BLaER1 (cell line): ENCODE results near the gene TBX6.

Experiments
- H3K27ac ChIP-seq: shearing (Covaris generic); formaldehyde crosslinking; 2 replicates; pipeline ENCODE4 v1.8.1; 2022
- H3K27me3 ChIP-seq: shearing (Covaris generic); formaldehyde crosslinking; 2 replicates; pipeline ENCODE4 v1.8.1; 2022
- H3K36me3 ChIP-seq: shearing (Covaris generic); formaldehyde crosslinking; 2 replicates; pipeline ENCODE4 v1.8.1; 2022
- H3K4me1 ChIP-seq: shearing (Covaris generic); formaldehyde crosslinking; 2 replicates; pipeline ENCODE4 v1.8.1; 2022
- H3K4me2 ChIP-seq: shearing (Covaris generic); formaldehyde crosslinking; 2 replicates; pipeline ENCODE4 v1.8.1; 2022
- H3K4me3 ChIP-seq: shearing (Covaris generic); formaldehyde crosslinking; 2 replicates; pipeline ENCODE4 v1.8.1; 2022
- H3K9ac ChIP-seq: shearing (Covaris generic); formaldehyde crosslinking; 2 replicates; pipeline ENCODE4 v1.8.1; 2022
- H3K9me3 ChIP-seq: shearing (Covaris generic); formaldehyde crosslinking; 2 replicates; pipeline ENCODE4 v1.8.1; 2022
- H4K20me1 ChIP-seq: shearing (Covaris generic); formaldehyde crosslinking; 2 replicates; pipeline ENCODE4 v1.8.1; 2022
- Cebpa-rat ChIP-seq: shearing (Covaris generic); IDR thresholded peaks from 2 replicates; pipeline ENCODE4 v1.8.1; 2022

The TBX6 gene

GRCh38 chr16:30096105-30096861 lies 4.6 kb upstream of the TBX6 start, which contains the start of gene YPEL3:
Gene YPEL3 (minus strand): TSS chr16:30096213. CDS start chr16:30095482, 731 bp downstream.
- Histone ChIP-seq H3K36me3 (peaks cover 29% of the 10 kb centered on the region), H3K9me3 (peaks cover 42% of the 10 kb centered on the region), H3K4me2 (peak within 1 kb of the TSS; percentile 96), H3K4me3 (peak within 1 kb of the TSS; percentile 78), H4K20me1 (peaks cover 9% of the 10 kb centered on the region; the same call in 1 of the 2 replicates), H3K9ac (peak within 1 kb of the TSS; percentile 83), H3K27ac (peak within 1 kb of the TSS; percentile 88), H3K4me1 (peaks cover 44% of the 10 kb centered on the region), H3K27me3 (no peaks in the 10 kb centered on the region)
- TF ChIP-seq Cebpa-rat = no peak

- peaks cover 9% of the 10 kb centered on the region; the same call in 1 of the 2 replicates for H4K20me1 ChIP-seq
- TF ChIP-seq Cebpa-rat = no peak
- H3K9ac ChIP-seq = peak overlapping the region; percentile 83
Measured at GRCh38 chr16:30095166-30096078, 3.7 kb upstream of the TBX6 start.

GRCh38 chr16:30094541-30095165 lies 2.9 kb upstream of the TBX6 start:
- peak overlapping the region; percentile 78 for H3K4me3 ChIP-seq
- peak overlapping the region; percentile 83 for H3K9ac ChIP-seq
- no peaks in the 10 kb centered on the region for H3K27me3 ChIP-seq
- peaks cover 29% of the 10 kb centered on the region for H3K36me3 ChIP-seq
- H3K9me3 ChIP-seq = peaks cover 32% of the 10 kb centered on the region
- H3K4me2 ChIP-seq = peak overlapping the region; percentile 96
- H3K4me1 ChIP-seq = peaks cover 60% of the 10 kb centered on the region
- no peak for TF ChIP-seq Cebpa-rat
- peaks cover 9% of the 10 kb centered on the region; the same call in 1 of the 2 replicates for H4K20me1 ChIP-seq
- peak overlapping the region; percentile 83 for H3K27ac ChIP-seq

More at GRCh38 chr16:30095166-30096078, 3.7 kb upstream of the TBX6 start:
- H3K27ac ChIP-seq = peak overlapping the region; percentile 83
- peak overlapping the region; percentile 78 for H3K4me3 ChIP-seq
- H3K4me1 ChIP-seq = peaks cover 52% of the 10 kb centered on the region
- peaks cover 29% of the 10 kb centered on the region for H3K36me3 ChIP-seq
- H3K4me2 ChIP-seq = peak overlapping the region; percentile 96
- no peaks in the 10 kb centered on the region for H3K27me3 ChIP-seq
- H3K9me3 ChIP-seq = peaks cover 39% of the 10 kb centered on the region

GRCh38 chr16:30092373-30093010 lies 768 bp upstream of the TBX6 start:
- peaks cover 12% of the 10 kb centered on the region for H3K9me3 ChIP-seq
- peak overlapping the region; percentile 70 for H3K4me3 ChIP-seq
- H3K27me3 ChIP-seq = no peaks in the 10 kb centered on the region
- TF ChIP-seq Cebpa-rat = no peak
- H3K27ac ChIP-seq = peak overlapping the region; percentile 84
- peak overlapping the region; percentile 81 for H3K9ac ChIP-seq
- peak overlapping the region; percentile 96 for H3K4me2 ChIP-seq
- H3K4me1 ChIP-seq = peaks cover 70% of the 10 kb centered on the region
- peaks cover 9% of the 10 kb centered on the region for H4K20me1 ChIP-seq
- peaks cover 19% of the 10 kb centered on the region for H3K36me3 ChIP-seq

GRCh38 chr16:30090610-30091331 lies 953 bp downstream of the TBX6 start:
- H3K27ac ChIP-seq = peak overlapping the region; percentile 84
- H3K9me3 ChIP-seq = no peaks in the 10 kb centered on the region
- TF ChIP-seq Cebpa-rat = no peak
- peak overlapping the region; percentile 70 for H3K4me3 ChIP-seq
- H3K27me3 ChIP-seq = no peaks in the 10 kb centered on the region
- peak overlapping the region; percentile 81 for H3K9ac ChIP-seq
- H3K36me3 ChIP-seq = peaks cover 26% of the 10 kb centered on the region
- H4K20me1 ChIP-seq = peaks cover 9% of the 10 kb centered on the region
- H3K4me2 ChIP-seq = peak overlapping the region; percentile 96
- peaks cover 76% of the 10 kb centered on the region for H3K4me1 ChIP-seq

GRCh38 chr16:30088832-30089624 lies 2.7 kb downstream of the TBX6 start:
- H3K27me3 ChIP-seq = no peaks in the 10 kb centered on the region
- H3K27ac ChIP-seq = 0 out of 2 replicates have a peak overlapping the region, but pooled peaks have one; percentile 84
- no peaks in the 10 kb centered on the region; the same call in 1 of the 2 replicates for H4K20me1 ChIP-seq
- H3K4me3 ChIP-seq = no peak overlapping the region
- TF ChIP-seq Cebpa-rat = no peak
- H3K9ac ChIP-seq = peak overlapping the region; percentile 2; the same call in 1 of the 2 replicates
- H3K9me3 ChIP-seq = no peaks in the 10 kb centered on the region
- H3K4me2 ChIP-seq = peak overlapping the region; percentile 96
- H3K36me3 ChIP-seq = peaks cover 36% of the 10 kb centered on the region
- peaks cover 60% of the 10 kb centered on the region for H3K4me1 ChIP-seq

GRCh38 chr16:30088237-30088831 lies 3.4 kb downstream of the TBX6 start:
- Histone ChIP-seq H3K27ac (no peak overlapping the region), H3K27me3 (no peaks in the 10 kb centered on the region), H4K20me1 (peaks cover 5% of the 10 kb centered on the region), H3K4me2 (no peak overlapping the region), H3K4me3 (no peak overlapping the region), H3K9ac (peak overlapping the region; percentile 2; the same call in 1 of the 2 replicates), H3K4me1 (peaks cover 53% of the 10 kb centered on the region), H3K36me3 (peaks cover 40% of the 10 kb centered on the region), H3K9me3 (no peaks in the 10 kb centered on the region)
- no peak for TF ChIP-seq Cebpa-rat
